Endometrial microvascular endothelial cells (primary cell): ENCODE data around the gene COL7A1. TPM values are rescaled to one million over a fixed set of nuclear protein-coding genes. Genes with fewer than 3 reads are reported as not detected.

Experiments used
- in situ Hi-C: cut with HindIII; loops from 2 replicates; pipeline ENCODE4 v1.10.0; 2017; ENCODE audit warnings: low sequenced_read_pairs, low pct_unique_long_range_greater_than_20kb; ENCODE audit errors: inconsistent ontology term
- total RNA-seq: library from RNA; depleted of rRNA; stranded (reverse); fragments of >200 nt; gene quantifications from one replicate; pipeline ENCODE4 v1.2.3, GENCODE V29; 2015; ENCODE audit errors: inconsistent ontology term

COL7A1 gene
- total RNA-seq, 1 donor from 2014 or later = not detected

GRCh38 chr3:48528048-48528447 is 67.1 kb downstream of the COL7A1 start:
- in situ Hi-C loops = no loop called here

- in situ Hi-C loops = no loop called here
Measured at GRCh38 chr3:48524970-48525369, 70.2 kb downstream of the COL7A1 start.

GRCh38 chr3:48521635-48522034 is 73.5 kb downstream of the COL7A1 start:
- in situ Hi-C loops = no loop called here

GRCh38 chr3:48519277-48519643 is 75.9 kb downstream of the COL7A1 start:
- in situ Hi-C loops = no loop called here

GRCh38 chr3:48518638-48519276 is 76.4 kb downstream of the COL7A1 start:
- in situ Hi-C loops = no loop called here

- in situ Hi-C loops = no loop called here
Measured at GRCh38 chr3:48518069-48518468, 77.1 kb downstream of the COL7A1 start.

- in situ Hi-C loops = no loop called here
Measured at GRCh38 chr3:48516571-48516970, 78.6 kb downstream of the COL7A1 start.

- in situ Hi-C loops = no loop called here
Measured at GRCh38 chr3:48514431-48515227, 80.5 kb downstream of the COL7A1 start.

Other genes with a start within 250 kb of the COL7A1 start
- not detected for gene FBXW12, start 223.1 kb downstream of the COL7A1 start, total RNA-seq
- gene PLXNB1, start 165.2 kb downstream of the COL7A1 start, total RNA-seq = 12.2 TPM
- gene CCDC51, start 155.2 kb downstream of the COL7A1 start, total RNA-seq = 20.8 TPM
- 329 TPM for gene TMA7, start 155.1 kb downstream of the COL7A1 start, total RNA-seq
- gene ATRIP, start 148.6 kb downstream of the COL7A1 start, total RNA-seq = 10.7 TPM
- gene SHISA5, start 91.2 kb downstream of the COL7A1 start, total RNA-seq = 359 TPM
- 3.3 TPM for gene PFKFB4, start 38.5 kb downstream of the COL7A1 start, total RNA-seq
- not detected for gene UCN2, start 31.5 kb downstream of the COL7A1 start, total RNA-seq
- 355 TPM for gene UQCRC1, start 14.3 kb upstream of the COL7A1 start, total RNA-seq
- gene TMEM89, start 26.4 kb upstream of the COL7A1 start, total RNA-seq = not detected
- gene SLC26A6, start 40.1 kb upstream of the COL7A1 start, total RNA-seq = 22.5 TPM
- gene CELSR3, start 67.6 kb upstream of the COL7A1 start, total RNA-seq = 1.0 TPM
- gene NCKIPSD, start 90.6 kb upstream of the COL7A1 start, total RNA-seq = 16.7 TPM
- 42.0 TPM for gene IP6K2, start 121.9 kb upstream of the COL7A1 start, total RNA-seq